Dermis blood vessel endothelial cell (primary cell): ENCODE measurements around the gene HDAC2. TPM values are rescaled to one million over a fixed set of nuclear protein-coding genes. Genes with fewer than 3 reads are reported as not detected.
"Not testable (repeated sequence)": the region's sequence is repeated elsewhere in the genome, so short reads cannot be mapped to it uniquely, and the experiment has no call there.

ENCODE experiments used
- DNase-seq: peaks from one replicate; pipeline ENCODE4 v3.0.0; 2010
- total RNA-seq: library from RNA; depleted of rRNA; stranded (reverse); fragments of >200 nt; gene quantifications from 2 replicates; pipeline ENCODE4 v1.2.3, GENCODE V29; 2014

Gene HDAC2
- total RNA-seq, 1 donor from 2014 or later = 74.2 TPM

DNA sequence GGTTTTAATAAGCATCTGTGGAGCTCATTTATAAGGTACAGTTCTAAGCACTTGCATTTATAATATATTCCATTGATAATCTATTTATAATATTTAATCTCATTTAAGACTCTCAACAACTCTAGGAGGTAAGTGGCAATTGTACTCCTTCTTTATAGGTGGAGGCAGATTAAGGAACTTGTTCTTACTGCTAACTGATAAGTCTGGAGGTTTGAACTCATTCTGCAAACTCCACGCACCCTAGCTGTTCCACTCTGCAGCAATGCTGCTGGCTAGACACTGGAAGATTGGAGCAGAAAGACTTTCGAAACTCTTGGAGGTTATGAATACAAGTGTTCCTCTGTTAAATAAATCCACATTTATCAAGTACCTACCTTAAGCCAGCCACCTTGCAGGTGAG is 793 bp upstream of the HDAC2 start:
- peak; percentile 7 for DNase-seq

DNA sequence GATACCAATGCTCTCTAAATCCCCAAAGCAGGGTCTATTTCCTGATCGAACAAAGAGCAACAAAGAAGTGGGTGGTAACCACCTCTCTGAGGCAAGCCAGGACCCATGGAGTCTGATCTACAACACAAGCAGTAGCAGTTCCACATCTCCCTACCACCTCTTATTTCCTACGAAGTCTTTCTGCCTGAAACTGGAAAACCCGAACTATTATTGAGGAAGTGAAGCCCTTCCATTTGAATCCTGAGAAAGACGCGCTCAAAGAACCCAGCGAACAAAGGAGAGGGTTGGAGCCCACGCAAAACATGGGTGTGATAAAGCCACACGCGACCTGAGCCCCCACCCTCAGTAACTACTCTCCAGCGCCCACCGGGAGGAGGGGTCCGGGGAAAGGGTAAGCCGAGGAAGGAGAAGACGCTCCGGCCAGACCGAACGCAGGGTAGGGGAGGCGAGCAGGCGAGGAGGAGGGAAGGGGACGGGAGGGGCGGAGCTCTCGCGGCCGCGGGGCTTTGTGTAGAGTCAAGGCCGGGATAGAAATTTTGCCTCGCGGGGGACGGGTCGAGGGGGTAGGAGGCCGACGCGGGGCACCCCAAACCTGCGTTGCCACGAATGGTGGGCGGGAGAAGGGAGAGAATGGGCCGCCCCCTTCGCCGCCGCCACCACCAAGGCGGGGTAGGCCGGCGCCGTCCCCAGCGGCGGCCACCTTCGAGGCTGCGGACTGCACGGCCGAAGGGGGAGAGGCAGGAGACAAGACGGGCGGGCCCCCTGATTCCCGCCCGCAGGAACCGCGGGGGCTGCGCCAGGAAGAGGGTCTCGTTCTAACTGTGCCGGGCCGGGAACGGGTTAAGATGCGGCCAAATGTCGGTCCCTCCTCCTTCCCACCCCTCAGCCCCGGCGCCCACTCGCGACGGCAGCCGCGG is 802 bp downstream of the HDAC2 start:
- DNase-seq = peak; percentile 67

DNA sequence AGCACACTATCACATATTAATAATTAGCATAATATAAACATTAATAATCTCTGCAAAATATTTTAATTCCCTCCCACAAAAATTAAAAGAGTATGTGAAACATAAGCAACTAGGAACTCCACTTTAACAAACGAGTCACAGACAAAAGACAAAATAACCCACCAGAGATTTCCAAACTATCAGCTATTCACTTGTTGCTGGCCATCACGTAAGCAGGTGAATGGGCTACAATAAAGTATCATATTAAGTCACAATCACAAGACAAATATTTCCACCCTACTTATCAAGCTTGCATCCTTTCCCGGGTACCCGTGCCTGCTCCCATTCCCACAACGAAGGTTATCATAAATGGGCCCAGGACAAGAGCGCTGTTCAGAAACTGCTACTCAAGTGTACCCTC is 2.5 kb downstream of the HDAC2 start:
- peak; percentile 10 for DNase-seq

DNA sequence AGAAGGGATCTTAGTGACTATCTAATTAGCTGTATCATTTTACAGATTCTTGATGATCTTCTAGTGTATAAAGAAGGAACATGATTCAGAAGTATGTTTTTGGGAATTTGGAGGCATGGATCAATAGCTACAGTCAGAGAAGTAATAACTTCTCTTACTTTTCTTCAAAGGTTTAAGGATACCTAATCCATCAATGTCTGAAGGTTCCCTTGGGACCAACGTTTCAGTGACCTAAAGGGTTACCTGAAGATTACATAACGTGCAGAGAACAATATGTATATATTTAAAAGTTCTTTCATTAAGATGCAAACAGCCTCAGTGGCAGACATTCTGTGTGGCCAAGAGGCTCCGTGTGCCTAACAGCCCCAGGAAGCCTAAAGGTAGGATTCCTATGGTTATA is 3.2 kb downstream of the HDAC2 start:
- no peak for DNase-seq

DNA sequence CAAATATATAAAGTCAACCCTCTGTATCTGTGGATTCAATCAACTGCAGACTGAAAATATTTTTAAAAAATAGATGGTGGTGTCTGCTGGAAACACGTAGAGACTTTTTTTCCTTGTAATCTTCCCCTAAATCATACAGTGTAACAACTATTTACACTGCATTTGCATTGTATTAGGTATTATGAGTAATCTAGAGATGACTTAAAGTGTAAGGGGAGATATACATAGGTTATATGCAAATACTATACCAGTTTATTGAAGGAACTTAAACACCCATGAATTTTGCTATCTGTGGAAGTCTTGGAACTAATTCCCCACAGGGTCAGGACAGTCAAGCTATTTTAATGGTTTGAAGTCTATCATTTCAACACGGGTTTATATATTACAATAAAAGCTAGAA is 10.2 kb downstream of the HDAC2 start:
- no peak for DNase-seq

DNA sequence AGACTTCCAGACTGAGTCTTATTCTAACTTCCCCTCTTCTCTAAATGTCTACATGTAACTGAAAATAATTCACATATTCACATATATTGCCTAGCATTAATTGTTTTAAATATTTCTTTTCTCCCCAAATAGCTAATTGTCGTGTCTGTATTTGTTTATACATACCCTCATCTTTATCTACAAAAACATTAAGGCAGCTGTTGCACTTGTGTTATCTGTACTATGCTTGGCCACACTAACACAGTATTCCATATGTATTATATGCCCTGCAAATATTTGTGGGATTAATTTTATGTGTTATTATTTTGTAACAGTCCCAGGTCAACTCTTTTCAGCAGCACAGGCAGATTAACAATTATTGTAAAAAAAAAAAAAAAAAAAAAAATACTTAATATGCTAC is 11.7 kb downstream of the HDAC2 start:
- DNase-seq = no peak

DNA sequence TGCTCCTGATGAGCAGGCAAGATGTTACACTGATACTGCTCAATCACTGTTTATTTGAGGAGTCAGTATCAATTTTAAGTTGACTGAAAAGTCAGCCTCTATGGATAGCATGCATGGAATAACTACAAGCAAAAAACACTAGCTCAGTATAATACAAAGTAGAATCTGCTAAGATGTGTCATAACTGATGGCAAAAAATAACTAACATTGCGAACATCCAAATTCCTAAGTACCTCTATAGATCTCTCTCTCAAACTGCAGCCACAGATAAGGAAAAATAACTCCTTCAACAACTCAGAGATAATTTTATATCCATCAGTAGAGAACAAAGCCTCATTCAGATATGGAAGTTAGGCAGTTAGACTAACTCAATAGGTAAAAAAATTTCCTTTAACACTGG is 16.3 kb downstream of the HDAC2 start:
- DNase-seq = no peak

DNA sequence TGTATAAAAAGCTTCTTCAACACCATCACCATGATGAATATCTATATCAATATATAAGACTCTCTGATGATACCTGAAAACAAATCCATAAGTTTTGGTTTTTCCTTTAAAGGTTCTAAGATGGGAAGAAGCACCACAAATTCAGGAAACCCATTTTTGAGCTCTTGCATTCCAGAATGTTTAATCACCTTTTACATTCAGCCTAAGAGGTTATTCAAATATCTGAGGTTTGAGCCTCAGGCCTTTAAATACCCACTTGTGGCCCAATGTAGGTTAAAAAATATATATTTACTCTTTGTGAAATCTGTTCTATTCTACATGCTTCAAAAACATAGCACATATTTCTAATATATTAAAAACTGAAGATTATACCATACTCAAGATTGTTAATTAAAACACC is 17.6 kb downstream of the HDAC2 start:
- DNase-seq = no peak

DNA sequence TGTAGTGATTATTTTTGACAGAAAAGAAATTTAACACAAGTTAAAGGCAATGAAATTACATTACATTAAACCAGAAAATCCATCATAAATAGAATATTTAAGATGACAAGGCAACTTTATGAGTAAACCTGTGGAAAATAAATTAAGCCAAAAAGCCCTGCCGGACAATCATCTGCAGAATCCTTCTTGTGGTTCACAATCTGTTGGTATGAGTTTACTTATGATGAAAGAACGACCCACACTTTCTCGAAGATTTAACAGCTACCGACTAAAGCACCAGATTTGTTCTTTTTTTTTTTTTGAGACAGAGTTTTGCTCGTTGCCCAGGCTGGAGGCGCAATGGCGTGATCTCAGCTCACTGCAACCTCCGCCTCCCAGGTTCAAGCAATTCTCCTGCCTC is 21.4 kb downstream of the HDAC2 start:
- no peak for DNase-seq

DNA sequence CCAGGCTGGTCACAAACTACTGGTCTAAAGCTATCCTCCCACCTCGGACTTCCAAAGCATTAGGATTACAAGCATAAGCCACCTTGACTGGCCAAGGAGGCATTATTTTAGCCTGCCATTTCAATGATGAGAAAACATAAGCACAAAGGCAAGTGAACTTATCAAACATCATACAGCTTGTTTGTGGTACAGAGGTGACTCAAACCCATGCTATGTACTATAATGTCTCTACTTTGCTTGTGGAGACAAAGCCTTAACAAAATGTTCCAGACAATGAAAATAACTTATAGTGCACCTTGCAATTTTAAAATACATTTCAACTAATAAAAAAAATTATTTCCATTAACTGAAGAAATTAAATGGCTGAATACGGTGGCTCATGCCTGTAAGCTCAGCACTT is 26.2 kb downstream of the HDAC2 start:
- no peak for DNase-seq

DNA sequence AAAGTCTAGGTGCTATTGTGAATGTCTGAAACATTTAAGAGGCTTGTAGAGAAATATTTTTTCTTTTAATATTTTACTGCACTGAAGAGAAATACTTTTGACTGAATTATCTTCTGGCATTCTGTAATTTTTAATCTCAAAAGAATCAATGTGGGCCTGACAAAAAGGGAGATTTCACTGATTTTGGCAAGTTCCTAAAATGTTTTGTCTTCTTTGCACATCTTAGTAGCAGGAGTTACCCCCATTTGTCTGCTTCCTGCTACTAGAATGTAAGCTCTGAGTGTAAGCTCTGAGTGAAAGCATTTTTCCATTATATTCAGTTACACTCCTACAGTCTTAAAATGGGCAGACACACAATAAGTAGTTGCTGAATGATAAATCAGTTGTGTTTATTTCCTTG is 31.1 kb downstream of the HDAC2 start:
- DNase-seq = no peak

DNA sequence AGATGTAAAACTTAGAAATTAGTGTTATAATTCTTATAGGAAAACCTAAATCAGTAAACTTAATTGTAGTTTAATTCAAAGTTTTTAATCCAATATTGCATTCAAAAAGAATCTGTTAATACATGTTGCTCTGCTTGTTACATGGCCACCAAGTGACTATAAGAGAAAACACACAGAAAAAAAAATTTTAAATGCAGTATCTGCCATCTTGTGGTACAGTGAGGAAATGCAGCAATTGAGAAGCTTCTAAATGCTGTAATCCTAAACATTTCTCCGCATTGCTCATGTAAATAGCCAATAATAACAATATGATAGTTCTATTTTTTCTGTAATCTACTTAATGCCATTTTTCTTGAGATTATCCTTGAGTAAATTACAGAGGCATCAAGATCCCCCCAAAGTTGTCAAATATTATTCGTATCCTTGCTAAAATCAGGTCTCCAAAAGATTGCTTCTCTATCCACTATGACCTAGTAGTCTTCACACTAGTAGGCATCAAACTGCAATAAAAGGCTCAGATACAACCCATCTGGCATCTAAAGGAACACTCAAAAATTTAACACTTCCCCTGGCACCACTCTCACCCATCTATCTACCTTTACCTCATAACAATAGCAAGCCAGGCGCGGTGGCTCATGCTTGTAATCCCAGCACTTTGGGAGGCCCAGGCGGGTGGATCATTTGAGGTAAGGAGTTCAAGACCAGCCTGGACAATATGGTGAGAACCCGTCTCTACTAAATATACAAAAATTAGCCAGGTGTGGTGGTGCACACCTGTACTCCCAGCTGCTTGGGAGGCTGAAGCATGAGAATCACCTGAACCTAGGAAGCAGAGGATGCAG is 34.6 kb downstream of the HDAC2 start:
- DNase-seq = peak; percentile 82

DNA sequence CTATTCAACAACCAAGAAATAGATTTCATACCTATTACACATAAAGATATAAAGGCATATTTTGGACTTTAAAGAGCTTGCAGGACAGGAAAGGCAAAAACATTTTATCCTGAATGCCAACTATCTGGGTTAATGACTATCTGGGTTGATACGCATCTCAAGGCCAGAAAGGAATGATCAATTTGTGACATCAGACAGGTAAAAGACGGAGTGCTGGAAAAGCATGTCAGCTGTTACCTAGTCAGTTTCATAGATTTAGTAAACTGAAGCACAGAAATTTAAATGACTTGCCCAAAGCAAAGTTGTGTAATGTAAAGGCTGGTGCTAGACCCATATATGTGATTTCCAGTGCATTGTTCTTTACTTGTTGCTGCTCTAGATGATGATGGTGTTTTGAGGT is 36.8 kb downstream of the HDAC2 start:
- no peak for DNase-seq

DNA sequence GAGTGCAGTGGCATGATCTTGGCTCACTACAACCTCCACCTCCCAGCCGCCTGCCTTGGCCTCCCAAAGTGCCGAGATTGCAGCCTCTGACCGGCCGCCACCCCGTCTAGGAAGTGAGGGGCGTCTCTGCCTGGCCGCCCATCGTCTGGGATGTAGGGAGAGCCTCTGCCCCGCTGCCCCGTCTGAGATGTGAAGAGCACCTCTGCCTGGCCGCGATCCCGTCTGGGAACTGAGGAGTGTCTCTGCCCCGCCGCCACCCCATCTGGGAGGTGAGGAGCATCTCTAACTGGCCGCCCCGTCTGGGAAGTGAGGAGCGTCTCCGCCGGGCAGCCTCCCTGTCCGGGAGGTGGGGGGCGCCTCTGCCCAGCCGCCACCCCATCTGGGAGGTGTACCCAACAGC is 39.0 kb downstream of the HDAC2 start:
- DNase-seq = not testable (repeated sequence)

DNA sequence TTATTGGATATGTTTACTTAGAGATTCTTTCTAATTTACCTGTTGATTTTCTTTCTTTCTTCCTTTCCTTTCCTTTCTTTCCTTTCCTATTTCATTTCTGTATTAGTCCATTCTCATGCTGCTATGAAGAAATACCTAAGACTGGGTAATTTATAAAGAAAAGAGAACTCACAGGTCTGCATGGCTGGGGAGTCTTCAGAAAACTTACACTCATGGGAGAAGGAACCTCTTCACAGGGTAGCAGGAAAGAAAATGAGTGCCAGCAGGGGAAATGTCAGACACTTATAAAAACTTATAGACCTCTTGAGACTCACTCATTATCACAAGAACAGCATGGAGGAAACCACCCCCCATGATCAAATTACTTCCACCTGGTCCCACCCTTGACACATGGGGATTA is 40.8 kb downstream of the HDAC2 start:
- no peak for DNase-seq

DNA sequence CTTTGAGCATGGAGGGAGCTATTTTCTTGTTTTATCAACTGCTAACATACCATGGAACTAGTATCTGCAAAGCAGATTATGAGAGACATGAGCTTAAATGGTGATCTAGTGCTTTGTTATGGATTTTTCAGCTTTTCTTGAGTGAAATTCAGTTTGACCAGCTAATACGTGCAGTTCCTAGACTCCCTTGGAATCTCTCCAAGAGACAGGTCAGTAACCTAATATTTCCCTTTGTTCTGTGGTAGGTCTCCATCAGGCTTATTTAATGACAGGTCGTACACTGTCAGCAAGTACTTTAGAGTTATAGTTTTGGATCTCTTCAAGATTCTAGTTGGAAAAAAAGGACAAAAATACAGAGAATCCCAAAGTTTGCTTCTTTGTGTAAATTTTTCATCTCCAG is 43.9 kb downstream of the HDAC2 start:
- DNase-seq = peak; percentile 60

DNA sequence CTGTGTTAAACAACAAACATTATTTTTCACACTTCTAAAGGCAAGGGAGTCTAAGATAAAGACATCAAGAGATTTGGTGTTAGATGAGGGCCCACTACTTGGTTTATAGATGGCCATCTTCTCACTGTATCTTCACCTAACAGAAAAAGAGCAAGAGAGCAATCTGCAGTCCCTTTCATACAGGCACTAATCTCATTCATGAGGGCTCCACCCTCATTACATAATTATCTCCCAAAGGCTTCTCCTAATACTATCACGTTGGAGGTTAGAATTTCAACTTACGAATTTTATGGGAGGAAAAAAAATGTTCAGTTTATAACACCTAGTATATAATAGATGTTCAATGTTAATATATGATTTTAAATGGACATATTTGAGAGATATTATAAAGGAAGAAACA is 45.6 kb downstream of the HDAC2 start:
- no peak for DNase-seq

DNA sequence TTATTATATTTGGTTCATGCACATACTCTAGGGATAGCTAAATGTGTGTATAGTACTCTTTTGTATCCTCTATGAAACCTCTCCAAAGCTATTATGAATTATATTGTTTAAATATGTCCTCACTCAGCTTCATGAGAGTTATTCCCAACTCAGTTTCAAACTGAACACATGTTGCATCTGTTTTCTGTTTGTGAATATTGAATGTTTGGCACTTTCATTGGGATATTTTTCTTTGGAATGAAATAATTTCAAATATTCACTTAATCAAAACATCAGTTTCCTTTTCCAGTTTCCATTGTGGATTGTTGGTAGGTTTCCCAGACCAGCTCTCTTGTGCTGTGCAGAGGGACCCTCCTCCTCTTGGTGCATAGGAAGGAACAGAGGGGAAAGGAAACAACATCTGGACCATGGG is 46.6 kb downstream of the HDAC2 start:
- DNase-seq = peak; percentile 41

DNA sequence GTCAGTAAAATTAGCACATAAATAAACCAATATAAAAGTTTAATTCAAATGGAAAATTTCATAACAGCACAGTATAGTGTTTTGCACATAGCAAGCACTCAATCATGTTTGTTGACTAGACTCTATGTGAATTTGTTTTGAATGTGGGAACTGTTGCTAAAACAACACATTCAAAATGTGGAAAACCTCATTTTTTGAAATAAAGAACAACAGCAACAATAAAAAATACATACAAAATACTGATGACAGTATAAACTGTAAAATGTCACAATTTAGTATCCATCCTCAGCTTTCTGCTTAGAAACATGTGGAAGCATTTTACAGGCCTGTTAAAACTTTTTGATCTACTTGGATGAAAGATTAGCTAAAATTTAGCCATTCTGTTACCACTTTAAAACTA is 47.4 kb downstream of the HDAC2 start:
- no peak for DNase-seq

DNA sequence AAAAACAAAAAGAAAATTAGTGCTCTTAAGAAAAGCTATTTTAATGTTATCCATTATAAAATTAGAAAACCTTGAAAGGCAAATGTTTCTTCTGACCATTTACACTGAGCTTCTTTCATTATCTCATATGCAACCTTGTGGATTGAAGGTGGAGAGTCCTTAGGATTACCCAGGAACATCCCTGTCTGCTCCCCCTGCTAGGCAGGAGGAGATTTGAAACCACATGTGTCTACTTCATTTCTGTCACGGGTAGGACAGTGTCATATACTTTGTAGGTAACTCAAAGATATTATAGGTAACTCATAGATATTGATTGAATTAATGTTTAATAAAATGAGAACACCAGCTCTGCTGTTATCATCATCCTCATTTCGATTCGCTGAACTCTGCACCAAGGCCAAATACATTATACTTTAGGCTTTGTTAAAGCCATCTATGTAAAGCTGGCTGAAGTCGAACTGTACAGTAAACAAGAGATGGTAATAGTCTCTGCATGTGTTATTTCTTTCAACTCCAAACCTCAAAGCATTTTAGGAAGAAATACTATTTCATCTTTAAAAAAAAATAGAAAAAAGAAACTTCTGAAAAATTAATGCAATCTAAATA is 49.5 kb downstream of the HDAC2 start:
- no peak for DNase-seq

DNA sequence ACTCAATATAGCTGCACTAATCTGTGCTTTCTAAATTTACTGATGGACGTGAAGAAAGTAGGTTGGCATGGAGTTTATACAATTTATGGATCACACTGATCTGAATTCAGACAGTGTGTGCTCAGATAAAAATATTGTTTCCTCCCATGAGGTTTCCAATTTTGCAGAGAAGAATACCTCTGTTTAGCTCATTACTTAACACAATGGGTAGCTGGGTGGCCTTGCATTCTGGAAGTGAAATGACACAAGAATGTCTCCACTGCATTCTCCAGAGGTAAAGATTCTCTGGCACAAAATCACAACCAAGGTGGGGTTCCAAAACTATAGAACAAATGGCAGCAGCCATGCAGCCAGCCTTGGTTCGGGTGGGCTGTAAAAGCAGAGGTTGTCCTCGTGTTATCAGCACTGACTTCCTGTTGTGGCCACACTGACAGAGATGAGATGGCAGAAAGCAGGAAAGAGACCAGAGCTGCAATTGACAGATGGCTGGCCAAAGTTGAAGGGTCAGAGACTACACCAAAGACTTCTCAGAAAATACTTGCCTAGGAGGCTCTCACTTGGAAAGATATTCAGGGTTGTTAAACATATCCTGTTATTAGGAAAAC is 50.2 kb downstream of the HDAC2 start:
- DNase-seq = no peak

DNA sequence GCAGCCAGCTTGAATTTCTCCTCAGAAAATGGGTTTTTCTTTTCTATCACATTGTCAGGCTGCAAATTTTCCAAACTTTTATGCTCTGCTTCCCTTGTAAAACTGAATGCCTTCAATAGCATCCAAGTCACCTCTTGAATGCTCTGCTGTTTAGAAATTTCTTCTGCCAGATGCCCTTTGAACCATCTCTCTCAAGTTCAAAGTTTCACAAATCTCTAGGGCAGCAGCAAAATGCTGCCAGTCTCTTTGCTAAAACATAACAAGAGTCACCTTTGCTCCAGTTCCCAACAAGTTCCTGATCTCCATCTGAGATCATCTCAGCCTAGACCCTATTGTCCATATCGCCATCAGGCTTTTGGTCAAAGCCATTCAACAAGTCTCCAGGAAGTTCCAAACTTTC is 60.7 kb downstream of the HDAC2 start:
- not testable (repeated sequence) for DNase-seq
